NT2/D1 (cell line): Measurements from ENCODE around the gene C3.

Source experiments
- YY1 ChIP-seq: IDR thresholded peaks from 2 replicates; pipeline ENCODE4 v1.6.1; 2011; ENCODE audit not compliant: insufficient read length, insufficient read depth
- ZNF274 ChIP-seq: IDR thresholded peaks from 2 replicates; pipeline ENCODE4 v1.6.1; 2011; ENCODE audit warnings: mild to moderate bottlenecking, low read depth, low read length

- TF ChIP-seq YY1: no peak
- TF ChIP-seq ZNF274: no peak
These were observed 67.7 kb downstream of the C3 start for GRCh38 chr19:6652805-6653094.
